NCI-H345 treated with DMSO at 0.1 percent for 48 hours (cell line): ENCODE measurements around the gene PXK.
A peak's percentile ranks its signal among the peaks of the same experiment; 100 is the strongest.

Experiments used
- DNase-seq: peaks from one replicate; lab custom pipeline; 2025; ENCODE audit not compliant: unreplicated experiment; lab: John Stamatoyannopoulos, UW

PXK gene

DNA sequence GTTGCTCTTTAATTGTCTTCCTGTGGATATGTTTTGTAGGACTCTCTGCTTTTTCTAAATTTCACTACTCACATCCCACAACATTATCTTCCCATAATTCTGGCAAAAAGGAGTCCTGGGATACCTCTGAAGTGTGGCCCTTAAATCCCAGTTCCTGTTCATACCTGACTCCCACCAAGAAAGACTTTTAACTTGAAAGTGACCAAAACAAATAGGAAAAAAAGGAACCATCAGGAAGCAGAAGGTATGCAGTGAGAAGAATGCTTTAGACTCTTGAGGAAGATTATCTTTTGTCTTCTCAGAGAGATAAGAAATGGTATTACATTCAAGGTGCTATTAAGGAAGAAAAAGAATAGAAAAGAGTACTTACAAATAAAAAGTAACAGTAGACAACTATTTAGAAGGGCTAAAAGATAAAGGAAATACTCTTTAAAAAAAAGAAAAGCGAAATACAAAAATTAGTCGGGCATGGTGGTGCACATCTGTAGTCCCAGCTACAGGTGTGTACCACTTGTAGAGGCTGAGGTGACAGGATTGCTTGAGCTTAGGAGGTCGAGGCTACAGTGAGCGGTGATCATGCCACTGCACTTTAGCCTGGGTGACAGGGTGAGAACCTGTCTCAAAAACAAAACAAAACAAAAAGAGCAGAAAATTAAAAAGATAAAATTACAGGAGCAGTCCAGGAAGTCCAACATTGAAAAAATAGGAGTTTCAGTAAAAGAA lies 46.8 kb downstream of the PXK start:
- no peak for DNase-seq

DNA sequence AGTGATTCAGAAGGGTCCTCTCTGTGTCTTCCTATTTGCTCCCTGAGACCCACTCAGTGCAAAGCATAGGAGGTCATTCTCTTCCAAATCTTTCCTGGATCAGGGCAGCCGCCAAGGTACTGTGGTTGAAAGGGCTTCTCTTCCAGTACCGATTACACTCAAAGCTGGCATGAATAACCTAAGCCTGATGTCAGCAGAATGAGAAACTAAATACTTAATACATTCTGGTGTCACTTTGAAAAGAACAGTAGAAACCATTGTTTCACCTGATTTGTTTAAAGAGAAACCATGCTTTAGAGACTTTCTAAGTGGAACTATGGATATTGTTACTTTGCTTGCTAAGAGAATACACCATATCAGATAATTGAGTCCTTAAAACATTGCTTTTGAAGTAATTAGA lies 50.8 kb downstream of the PXK start:
- no peak for DNase-seq

DNA sequence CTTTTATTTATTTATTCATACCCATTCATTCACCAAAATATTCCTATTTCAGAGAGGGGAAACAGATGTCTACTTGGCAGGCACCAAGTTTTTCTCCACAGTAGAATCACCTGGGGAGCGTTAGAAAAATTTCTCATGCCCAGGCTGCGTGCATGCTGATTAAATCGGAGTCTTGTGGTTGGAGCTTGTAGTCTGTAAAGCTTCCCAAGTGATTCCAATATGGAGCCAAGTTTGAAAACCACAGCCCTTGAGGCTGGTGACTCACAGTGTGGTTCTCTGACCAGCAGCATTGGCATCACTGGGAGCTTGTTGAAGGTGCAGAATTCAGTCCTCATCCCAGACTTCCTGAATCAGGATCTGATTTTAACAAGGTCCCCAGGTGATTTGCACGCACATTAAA lies 51.2 kb downstream of the PXK start:
- DNase-seq: no peak

DNA sequence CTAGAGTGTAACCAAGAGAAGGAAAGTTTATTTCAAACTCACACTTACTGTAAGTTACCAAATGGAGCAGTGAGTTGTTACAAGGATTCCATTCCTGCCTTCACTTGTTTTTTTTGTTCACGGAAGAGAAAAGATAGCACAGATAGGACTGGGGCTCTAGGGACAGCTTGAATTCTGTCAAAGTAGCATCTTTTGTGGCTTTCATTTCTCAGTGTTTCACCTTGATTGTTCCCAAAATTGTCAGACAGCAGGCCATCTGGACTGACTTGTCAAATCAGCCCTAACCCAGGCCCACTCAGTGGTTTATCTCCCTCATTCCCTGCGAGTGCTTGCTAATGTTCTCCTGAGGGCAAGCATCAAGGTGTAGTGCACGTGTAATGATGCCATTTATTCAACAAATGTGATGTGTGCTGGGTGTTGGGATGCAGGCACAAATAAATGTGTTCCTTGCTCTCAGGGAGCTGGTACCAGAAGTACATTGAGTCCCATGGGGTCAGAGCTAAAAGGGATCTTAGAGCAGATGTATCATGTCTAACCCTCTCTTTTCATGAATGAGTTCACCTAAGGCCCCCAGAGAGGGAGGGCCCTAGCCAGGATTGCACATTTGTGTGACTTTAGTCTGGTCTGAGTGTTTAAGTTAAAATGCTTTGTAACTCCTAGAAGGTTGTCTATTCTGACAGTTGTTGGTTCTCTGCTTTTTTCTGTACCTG lies 51.8 kb downstream of the PXK start:
- DNase-seq: no peak

DNA sequence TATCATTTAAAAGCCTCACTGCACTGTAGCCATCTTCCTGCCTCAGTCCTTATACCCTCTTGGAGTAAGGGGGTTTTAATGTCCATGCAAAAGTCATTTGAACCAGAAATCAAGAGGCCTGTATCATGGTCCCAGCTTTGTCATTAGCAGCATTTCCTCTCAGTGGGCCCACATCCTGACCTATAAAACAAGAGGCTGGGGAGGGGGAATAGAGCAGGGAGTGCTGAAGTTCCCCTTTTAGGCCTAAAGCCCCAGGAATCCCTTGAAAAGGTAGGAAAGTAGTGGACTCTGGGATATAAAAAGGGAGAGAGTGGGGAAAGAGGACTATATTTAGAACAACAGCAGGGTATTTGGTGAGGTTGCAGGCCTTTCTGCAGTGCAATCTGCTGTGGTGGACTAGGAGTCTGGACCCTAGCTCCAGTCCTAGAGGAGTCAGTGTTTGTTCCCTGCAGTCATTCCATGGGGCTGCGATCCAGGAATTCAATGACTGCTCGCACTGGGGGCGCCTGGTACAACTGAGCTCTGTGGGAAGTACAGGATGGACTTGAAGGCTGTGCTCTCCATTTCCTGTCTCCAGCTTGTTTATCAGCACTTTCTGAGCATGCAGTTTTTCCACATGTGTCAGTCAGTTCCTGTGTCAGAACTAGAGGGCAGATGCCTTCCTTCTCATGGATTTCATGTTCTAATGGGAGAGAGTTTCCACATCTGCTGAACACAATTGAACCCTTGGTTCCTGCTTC lies 54.1 kb downstream of the PXK start:
- no peak for DNase-seq

DNA sequence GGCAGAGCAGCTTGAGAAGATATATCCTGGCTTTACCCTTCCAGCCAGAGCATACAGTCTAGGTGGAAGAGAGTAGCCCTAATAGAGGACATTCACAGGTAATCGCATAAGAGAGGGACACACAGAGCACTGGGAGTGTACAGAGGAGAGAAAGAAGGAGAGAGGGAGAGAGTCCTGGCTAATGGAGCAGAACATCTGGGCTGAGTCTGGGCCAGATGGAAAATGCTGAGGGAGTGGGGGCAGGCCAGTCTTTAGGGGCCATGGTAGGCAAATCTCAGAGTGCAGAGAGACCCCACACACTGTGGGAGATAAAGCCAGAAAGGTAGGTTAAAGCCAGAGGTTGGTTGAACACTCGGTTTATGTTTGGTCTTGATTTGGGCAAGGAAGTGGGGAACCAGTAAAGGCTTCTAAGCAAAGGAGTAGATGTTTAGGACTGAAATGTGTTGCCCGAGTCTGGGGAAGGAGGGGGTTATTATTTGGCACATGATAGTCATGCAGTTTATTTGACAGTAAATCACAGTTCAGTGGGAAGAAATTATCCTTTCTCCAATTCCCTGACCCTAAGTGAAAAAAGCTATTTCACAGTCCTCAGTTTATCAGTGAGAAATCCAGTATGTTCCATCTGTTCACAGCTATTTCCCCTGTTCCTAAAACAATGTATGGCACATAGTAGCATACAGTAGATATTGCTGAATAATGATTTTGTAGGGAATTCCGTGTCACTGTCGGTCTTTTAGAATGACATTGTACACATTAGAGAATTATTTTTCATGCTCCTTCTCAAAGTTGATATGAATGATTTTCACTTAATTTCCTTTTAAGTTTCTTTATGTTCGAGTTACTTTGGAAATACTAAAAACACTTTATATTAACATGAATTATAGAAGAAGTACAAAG lies 55.2 kb downstream of the PXK start:
- no peak for DNase-seq

DNA sequence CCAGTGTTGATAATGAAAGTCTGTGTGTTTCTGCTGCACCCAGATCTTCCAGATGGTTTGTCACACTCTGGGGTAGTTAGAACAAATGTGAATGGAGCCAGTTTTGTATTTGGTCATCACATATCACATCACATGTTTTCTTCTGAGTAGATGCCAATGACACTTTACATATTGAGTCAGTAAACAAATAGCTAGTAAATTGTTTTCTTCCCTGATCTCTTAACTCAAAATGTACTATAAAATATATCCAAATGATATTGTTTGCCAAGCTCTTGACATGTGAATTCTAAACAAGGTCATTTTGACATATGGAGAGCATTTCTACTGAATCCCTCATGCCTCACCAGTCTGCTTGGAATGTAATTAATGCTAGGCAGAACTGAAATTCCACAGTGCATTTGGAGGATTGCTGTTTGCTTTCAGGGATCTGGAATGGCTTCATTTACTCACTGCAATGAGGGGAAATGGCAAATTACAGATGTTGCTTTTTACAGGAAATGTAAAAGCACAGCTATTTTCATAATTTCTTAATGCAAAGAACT lies 55.9 kb downstream of the PXK start:
- DNase-seq: no peak

DNA sequence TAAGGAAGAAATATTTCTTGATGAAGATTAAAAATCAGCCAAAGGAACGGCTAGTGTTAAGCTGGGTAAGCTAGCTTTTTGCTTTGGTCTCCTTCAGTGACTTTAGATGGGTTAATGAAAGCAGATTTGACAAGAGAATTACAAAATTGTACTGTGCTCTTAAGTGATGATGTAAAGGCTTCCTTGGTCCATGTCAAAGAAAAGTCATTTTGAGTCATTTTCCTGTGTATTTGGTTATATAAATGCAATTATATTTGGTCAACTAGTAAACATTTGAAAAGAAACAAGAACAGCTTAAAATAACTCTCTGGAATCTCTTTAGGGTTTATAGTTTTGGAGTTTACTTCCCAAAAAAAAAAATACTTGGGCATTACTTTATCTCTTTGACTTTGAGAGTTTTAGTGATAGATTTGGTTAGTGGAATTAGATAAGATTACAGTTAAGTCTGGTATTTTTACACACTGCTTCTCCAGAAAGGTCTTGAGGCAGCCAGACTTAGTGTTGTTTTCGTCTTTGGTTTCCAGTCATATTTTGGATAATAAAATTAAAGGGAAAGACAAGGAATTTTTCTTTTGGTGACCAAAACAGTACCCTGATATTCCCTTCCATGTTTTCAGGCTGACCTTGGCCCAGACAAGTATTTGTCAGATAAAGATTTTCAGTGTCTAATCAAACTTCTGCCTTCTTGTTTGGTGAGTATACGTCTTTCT lies 58.6 kb downstream of the PXK start:
- DNase-seq: no peak

DNA sequence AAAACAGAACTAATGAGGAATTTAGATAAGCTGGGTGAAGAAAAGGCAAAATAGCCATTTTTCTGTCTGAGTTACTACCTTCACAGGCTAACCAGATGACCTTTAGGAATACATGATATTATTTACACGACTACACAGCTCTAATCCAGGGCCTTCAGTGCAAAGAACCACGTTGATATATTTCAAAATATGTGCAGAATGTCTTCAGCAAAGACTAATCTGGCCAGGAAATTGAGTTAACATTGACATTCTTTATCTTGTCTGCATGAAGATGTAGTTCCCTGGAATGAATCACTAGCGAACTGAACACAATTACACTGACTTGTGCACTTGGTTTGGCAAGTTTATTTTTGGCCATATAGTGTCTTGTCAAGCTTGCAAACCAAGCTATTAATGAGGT lies 59.5 kb downstream of the PXK start:
- no peak for DNase-seq

DNA sequence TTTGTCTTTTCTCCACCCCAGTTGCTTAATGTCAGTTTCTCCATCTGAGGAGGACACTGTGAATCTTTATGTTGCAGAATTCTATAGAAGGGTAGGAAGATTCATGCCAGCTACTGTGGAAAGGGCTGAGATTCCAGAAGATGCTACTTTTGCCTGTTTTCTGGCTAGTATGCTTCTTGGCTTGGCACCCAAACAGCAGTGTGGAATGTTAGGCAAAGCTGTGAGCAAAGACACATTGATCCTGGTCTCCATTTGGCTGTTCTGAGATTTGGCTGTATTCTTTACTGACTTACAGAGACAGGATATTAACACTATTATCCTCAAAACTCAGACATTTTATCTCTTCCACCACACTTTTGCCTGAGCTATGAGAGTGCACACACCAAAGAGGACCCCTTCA lies 61.6 kb downstream of the PXK start:
- no peak for DNase-seq

DNA sequence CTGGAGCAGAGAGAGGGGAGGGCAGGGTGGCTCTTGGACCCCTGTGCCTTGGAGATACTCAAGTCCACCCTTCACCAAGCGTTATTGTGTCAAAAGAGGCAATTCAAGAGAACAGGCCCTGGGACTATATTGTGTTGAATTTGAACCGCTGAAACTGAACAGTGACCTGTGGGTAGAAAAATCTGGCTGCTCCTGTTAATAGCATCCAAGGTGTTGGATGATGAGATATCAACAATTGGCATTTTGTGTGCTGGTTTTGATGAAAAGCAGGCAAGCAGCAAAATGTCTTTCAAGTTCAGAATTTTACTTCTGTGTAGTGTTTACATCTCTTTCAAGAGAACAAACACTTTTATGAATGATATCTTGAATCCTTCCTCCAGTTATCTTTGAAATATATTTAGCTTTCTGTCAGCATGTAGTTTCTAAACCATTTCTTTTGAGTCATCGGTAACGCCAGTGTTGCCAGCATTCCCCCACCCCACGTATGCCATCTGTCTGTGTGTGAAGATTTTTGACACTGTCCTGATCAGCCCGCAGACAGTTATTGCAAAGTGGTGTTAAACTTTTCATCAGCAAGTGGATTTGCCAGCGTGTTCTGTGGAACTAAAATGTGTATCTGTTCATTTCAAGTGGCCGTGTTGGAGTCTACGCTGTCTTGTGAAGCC lies 66.1 kb downstream of the PXK start:
- no peak for DNase-seq

DNA sequence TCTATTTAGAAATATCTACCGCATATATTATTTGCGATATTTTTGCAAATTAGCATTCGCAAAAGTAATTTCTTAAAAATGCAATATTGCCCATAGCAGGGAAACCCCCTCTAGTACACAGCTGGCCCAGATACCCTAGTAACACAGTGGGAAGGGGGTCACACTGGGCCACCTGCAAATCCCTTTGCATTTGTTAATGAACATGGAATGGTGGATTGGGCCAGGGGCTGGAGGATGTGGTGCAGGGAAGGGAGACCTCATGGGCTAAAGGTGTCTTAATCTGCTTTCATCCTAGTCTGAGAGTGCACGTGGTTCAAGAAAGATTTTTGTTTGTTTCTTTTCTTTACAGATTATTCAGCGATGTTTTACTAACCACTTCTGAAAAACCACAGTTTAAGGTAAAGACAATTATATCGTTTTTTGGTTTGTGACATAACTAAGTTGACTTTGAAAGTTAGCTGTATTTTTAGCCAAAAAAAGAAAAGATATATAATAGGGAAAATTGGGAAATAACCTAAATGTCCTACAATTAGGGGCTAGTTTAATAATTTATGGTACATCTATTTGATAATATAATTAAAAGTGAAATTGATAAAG lies 70.9 kb downstream of the PXK start:
- DNase-seq: no peak

DNA sequence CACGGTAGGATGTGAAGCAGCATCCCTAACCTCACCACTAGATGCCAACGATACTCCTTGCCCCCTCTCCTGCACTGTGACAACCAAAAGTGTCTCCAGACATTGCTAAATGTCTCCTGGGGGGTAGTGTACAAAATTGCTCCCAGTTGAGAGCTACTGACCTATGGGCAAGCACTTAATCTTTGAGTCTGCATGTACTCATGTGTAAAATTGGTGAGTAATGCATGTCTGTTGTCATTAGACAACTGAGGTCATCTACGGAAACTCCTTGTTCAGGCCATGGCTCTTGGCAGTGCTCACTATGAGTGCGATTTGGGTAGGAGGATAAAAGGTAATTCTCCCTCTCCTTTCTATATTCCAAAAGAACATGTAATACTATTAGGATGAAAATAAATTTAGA lies 71.7 kb downstream of the PXK start:
- DNase-seq: no peak

DNA sequence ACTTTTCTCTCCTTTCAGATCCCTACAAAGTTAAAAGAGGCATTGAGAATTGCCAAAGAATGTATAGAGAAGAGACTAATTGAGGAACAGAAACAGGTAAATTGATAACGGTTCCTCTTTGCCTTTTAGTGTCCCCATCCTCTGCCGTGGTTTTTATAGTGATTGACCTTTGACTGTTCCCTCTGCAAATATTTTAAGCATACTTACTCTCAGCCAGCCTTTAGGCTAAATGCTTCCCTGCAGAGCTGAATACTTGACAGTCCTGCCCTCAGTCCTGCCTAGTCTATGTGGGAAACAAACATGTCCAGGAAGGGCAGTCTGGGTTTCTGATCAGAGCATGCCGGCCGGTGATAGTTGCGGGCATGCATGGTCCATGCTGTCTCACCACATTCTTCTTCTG lies 76.2 kb downstream of the PXK start:
- no peak for DNase-seq

DNA sequence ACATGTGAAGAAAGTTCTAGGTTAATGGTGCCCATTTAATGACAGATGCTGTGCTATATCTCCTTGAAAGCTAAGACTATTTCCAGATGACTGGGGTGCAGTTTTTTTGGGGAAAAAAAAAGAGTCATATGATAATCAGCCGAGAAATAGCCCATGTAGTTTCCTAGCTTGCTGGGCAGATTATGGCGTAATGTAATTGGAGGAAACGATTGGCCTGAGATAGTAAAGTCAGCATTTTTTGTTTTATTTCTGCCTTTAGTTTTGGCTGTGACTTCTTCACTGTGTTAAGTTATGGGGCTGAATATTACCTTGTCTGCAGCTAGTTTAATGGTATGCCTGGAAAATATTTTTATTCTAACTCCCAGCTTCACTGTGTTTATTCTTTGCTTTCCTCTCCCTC lies 77.0 kb downstream of the PXK start:
- DNase-seq: no peak

DNA sequence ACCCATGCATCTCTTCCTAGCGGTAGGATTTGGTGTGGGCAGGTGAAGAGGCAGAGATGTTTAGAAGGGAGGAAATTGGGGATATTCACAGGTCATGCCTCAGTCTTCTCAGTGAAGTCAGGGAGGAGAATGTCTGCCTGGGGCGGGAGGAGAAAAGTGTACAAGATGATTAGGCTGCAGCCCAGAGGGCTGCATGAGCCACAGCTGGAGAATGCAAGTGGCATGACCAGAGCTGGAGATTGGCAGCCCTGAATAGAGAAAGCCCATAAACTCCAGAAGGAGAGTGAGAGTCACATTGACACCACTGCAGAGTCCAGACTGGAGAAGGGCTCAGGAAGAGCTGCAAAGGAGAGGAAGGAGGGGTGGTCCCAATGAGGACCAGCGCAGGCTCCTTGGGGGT lies 78.3 kb downstream of the PXK start:
- no peak for DNase-seq

DNA sequence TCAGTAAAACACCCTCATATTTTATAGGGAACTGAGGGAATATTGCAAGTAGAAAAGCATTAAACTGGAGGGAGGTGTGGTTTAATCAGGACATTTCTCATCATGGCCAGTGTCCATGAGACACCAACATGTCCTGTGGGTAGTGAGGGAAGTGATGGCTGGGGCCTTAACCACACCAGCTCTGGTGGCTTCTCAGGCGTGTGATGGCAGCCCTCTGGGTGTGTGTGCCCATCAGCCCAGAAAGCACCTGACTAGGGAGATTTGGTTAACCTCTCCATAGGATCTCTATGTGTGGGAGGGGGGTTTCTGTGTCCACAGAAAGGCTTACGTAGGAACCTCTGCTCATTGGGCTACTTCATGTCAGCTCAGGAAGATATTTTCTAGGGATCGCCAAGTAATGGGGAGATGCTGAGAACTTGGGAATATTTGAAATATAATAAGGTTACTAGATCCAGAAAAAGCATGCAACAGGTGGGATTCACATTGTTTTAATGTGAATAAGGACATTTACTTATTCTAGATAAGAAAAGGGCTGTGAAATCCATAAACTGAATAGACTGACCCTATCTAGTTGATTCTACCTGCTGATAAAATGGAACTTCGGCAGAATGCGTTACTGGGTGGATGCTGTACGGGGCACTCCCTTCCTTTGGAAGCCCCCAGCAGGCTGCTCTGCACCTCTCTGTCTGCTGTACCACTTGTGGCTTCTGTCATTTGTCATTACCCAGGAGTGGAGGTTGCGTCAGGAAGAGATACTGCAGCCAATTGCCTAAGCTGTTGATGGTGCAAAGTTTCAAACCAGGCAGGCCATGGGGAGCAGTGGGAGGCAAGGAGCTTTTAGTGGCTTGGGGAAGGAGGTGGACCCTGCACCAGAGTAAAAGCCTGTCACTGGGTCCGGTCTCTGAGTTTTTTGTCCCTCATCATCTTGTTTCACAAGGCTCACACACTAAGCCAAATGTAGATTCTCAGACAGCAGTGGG lies 79.4 kb downstream of the PXK start:
- DNase-seq: no peak

DNA sequence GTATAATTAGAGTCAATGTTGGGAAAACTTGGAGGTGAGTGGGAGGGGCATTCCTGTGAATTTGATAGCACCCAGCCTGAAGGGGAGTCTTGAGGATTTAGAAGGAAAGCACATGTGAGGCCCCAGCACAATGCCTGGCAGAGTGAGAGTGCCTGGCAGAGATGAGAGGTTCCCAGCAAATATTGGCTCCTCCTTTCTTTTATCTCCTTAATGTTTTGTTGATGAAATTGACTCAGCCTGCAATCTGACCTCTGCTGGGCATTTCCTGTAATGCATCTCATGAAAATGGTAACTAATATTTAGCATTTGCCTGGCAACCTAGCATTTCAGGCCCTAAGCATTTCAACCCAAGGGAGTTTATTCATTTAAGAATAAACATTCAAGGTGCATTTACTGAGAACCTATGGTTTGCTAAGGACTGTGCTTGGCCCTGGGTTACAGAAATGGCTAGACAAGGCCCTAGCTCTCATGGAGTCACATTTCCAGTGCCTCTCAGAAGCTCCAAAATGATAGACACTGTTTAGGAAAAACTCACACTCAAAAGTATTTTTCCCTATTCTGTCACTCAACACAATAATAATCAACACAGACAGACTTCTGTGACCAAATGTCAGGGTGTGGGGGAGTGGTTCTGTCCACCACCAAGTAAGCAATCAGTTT lies 82.0 kb downstream of the PXK start:
- peak; percentile 48 for DNase-seq
